ENCODE data around the gene SLC39A13.

GRCh38 chr11:47390422-47390760 lies 18.0 kb upstream of the SLC39A13 start:
- TF ChIP-seq CTCF (IDR thresholded peaks at IDR 0.05) (no peak), POLR2A (IDR thresholded peaks at IDR 0.05) (no peak)

Data from thyroid gland (tissue), 4 donors.